Tibial nerve (tissue), 3 donors: Measurements from ENCODE around the gene CDON.

Experiments used
- POLR2A ChIP-seq, 2 donors: fragments of 450-650 bp; IDR thresholded peaks; one replicate each; pipeline ENCODE4 v1.6.1; 2017; ENCODE audit warnings: antibody characterized with exemption in 2 of 2, mild to moderate bottlenecking in 2 of 2, moderate library complexity in 2 of 2
- TF ChIP-seq, protein P1 (sequence below), 5 experiments: fragments of 200-600 bp in 3 of 5; fragments of 450-650 bp in 2 of 5; sonication (generic) in 3 of 5; IDR thresholded peaks; one replicate each; pipeline ENCODE4 v1.5.1; 2016 to 2019; ENCODE audit warnings: antibody characterized with exemption in 5 of 5, mild to moderate bottlenecking in 3 of 5, moderate library complexity in 2 of 5

DNA sequence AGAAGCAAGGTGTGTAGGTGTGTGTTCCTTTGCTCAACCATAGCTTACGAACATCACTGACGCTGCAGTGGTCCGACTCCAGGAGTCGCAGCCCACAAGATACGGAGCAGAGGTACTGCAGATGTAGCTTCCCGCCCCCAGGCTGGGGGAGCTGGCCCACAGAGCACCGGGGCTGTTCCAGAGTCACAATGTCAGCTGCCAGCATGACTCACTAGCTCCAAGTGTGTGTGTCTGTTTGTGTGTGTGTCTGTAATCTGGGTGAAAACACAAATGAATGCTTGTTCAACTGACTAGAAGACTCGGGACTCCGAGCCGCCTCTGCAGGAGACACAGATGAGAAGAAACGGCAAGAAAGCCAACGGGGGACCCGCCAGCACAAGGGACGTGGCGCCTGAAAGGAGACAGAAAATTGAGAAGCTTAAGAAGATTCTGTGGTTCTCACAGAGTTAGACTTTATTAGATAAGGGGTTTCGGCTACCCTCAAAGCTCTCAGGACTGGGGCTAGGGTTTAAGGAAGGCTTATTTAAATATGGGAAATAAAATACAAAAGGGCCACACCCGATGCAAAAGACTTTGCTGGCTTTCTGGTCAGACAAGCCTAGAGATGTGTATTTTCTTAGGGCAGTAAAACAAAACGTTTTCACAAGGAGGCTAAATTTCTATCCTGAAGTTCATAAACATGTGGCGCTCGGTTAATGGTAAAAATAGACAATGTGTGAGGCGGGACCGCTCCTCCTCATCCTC, 106.1 kb downstream of the CDON start:
- TF ChIP-seq, protein P1, sequence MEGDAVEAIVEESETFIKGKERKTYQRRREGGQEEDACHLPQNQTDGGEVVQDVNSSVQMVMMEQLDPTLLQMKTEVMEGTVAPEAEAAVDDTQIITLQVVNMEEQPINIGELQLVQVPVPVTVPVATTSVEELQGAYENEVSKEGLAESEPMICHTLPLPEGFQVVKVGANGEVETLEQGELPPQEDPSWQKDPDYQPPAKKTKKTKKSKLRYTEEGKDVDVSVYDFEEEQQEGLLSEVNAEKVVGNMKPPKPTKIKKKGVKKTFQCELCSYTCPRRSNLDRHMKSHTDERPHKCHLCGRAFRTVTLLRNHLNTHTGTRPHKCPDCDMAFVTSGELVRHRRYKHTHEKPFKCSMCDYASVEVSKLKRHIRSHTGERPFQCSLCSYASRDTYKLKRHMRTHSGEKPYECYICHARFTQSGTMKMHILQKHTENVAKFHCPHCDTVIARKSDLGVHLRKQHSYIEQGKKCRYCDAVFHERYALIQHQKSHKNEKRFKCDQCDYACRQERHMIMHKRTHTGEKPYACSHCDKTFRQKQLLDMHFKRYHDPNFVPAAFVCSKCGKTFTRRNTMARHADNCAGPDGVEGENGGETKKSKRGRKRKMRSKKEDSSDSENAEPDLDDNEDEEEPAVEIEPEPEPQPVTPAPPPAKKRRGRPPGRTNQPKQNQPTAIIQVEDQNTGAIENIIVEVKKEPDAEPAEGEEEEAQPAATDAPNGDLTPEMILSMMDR (IDR thresholded peaks at IDR 0.05) = no peak
- TF ChIP-seq POLR2A (IDR thresholded peaks at IDR 0.05) = no peak
